Lower leg skin (tissue), 3 donors: ENCODE measurements around the gene GLRX.

Experiments used
- CTCF ChIP-seq, 3 donors: fragments of 450-650 bp; IDR thresholded peaks; one replicate each; pipeline ENCODE4 v1.5.1; 2016; ENCODE audit warnings: antibody characterized with exemption in 3 of 3, mild to moderate bottlenecking in 3 of 3, moderate library complexity in 2 of 3
- POLR2A ChIP-seq, 2 donors: fragments of 450-650 bp; IDR thresholded peaks; one replicate each; pipeline ENCODE4 v1.6.1; 2016 to 2017; ENCODE audit warnings: antibody characterized with exemption in 2 of 2, mild to moderate bottlenecking in 1 of 2, moderate library complexity in 1 of 2

- no peak for TF ChIP-seq CTCF (IDR thresholded peaks at IDR 0.05)
- no peak for TF ChIP-seq POLR2A (IDR thresholded peaks at IDR 0.05)
These were observed 40.3 kb upstream of the GLRX start for GRCh38 chr5:95862671-95863382.
